Mesendoderm (in vitro differentiated cells): ENCODE data around the gene ECT2.

ENCODE experiments used
- DNase-seq: peaks from one replicate; pipeline ENCODE4 v3.0.0; 2013
- H2AK5ac ChIP-seq: 2 replicates; pipeline ENCODE4 v1.6.1; 2013; ENCODE audit warnings: low read length, inconsistent platforms
- H2BK120ac ChIP-seq: 2 replicates; pipeline ENCODE4 v1.6.1; 2013; ENCODE audit warnings: low read depth, mild to moderate bottlenecking, low read length, moderate library complexity, mixed read lengths
- H2BK15ac ChIP-seq: replicated peaks from 2 replicates; pipeline ENCODE4 v1.6.1; 2013; ENCODE audit warnings: low read depth, mild to moderate bottlenecking, moderate library complexity
- H2BK5ac ChIP-seq: 2 replicates; pipeline ENCODE4 v1.6.1; 2013; ENCODE audit warnings: low read length, inconsistent platforms
- H3K18ac ChIP-seq: 2 replicates; pipeline ENCODE4 v1.6.1; 2013; ENCODE audit warnings: mild to moderate bottlenecking, low read length, mixed read lengths
- H3K23ac ChIP-seq: one replicate; pipeline ENCODE4 v1.6.1; 2013; ENCODE audit warnings: low read length
- H3K27ac ChIP-seq: 2 replicates; pipeline ENCODE4 v1.5.1; 2013; ENCODE audit warnings: low read depth, mild to moderate bottlenecking, inconsistent platforms, low read length, moderate library complexity
- H3K27me3 ChIP-seq: 2 replicates; pipeline ENCODE4 v1.6.1; 2013; ENCODE audit warnings: low read length, control low read depth, mild to moderate bottlenecking, inconsistent platforms; ENCODE audit not compliant: insufficient read depth, poor library complexity
- H3K36me3 ChIP-seq: 2 replicates; pipeline ENCODE4 v1.6.1; 2013; ENCODE audit warnings: low read length, inconsistent platforms; ENCODE audit not compliant: control insufficient read depth, insufficient read depth
- H3K4ac ChIP-seq: one replicate; pipeline ENCODE4 v1.6.1; 2013; ENCODE audit warnings: low read depth, mild to moderate bottlenecking, low read length, moderate library complexity
- H3K4me1 ChIP-seq: 2 replicates; pipeline ENCODE4 v1.6.1; 2013; ENCODE audit warnings: low read depth, low read length, inconsistent platforms; ENCODE audit not compliant: control insufficient read depth
- H3K4me2 ChIP-seq: 2 replicates; pipeline ENCODE4 v1.6.1; 2013; ENCODE audit warnings: low read length
- H3K4me3 ChIP-seq: 2 replicates; pipeline ENCODE4 v1.5.1; 2013; ENCODE audit warnings: mild to moderate bottlenecking, low read length
- H3K56ac ChIP-seq: one replicate; pipeline ENCODE4 v1.6.1; 2013; ENCODE audit warnings: low read length
- H3K79me1 ChIP-seq: 2 replicates; pipeline ENCODE4 v1.6.1; 2013; ENCODE audit warnings: low read length, inconsistent platforms
- H3K79me2 ChIP-seq: 2 replicates; pipeline ENCODE4 v1.6.1; 2013; ENCODE audit warnings: mild to moderate bottlenecking, low read length; ENCODE audit not compliant: control insufficient read depth, insufficient read depth
- H3K9ac ChIP-seq: 2 replicates; pipeline ENCODE4 v1.6.1; 2013; ENCODE audit warnings: low read length, inconsistent platforms
- H4K5ac ChIP-seq: one replicate; pipeline ENCODE4 v1.6.1; 2013; ENCODE audit warnings: low read length
- H4K8ac ChIP-seq: one replicate; pipeline ENCODE4 v1.6.1; 2013; ENCODE audit warnings: low read depth, mild to moderate bottlenecking, control low read depth, low read length, moderate library complexity
- WGBS: extraction: QIAGEN DNeasy Blood & Tissue Kit; methylation state at CpG from one replicate; pipeline ENCODE4 v1.1.7; 2013; ENCODE audit warnings: low lambda C conversion rate, missing lambda C conversion rate; ENCODE audit not compliant: insufficient coverage; ENCODE audit errors: extremely low coverage; 5-methylcytosine and 5-hydroxymethylcytosine counted together

ECT2 gene

GRCh38 chr3:172844428-172844827 lies 93.9 kb downstream of the ECT2 start:
- Histone ChIP-seq H2BK15ac (no peak overlapping the region), H2AK5ac (no peak overlapping the region), H3K79me1 (no peaks in the 10 kb centered on the region), H4K5ac (no peak overlapping the region), H2BK120ac (no peak overlapping the region), H3K9ac (no peak overlapping the region), H3K27me3 (no peaks in the 10 kb centered on the region), H3K36me3 (no peaks in the 10 kb centered on the region), H3K4me2 (no peak overlapping the region), H3K79me2 (no peaks in the 10 kb centered on the region), H3K4me3 (no peak overlapping the region), H3K56ac (no peak overlapping the region), H3K4ac (no peak overlapping the region), H2BK5ac (no peak overlapping the region), H3K18ac (no peak overlapping the region), H3K4me1 (no peaks in the 10 kb centered on the region), H3K23ac (no peak overlapping the region), H3K27ac (no peak overlapping the region), H4K8ac (no peak overlapping the region)
- DNase-seq, result no peak
- WGBS, result no CpG with 5 or more reads among the region's 4 CpGs

GRCh38 chr3:172846103-172846561 lies 95.6 kb downstream of the ECT2 start:
- Histone ChIP-seq H3K4me3 (no peak overlapping the region), H3K79me1 (no peaks in the 10 kb centered on the region), H4K5ac (no peak overlapping the region), H3K79me2 (no peaks in the 10 kb centered on the region), H3K56ac (no peak overlapping the region), H3K27ac (no peak overlapping the region), H3K23ac (no peak overlapping the region), H2BK15ac (no peak overlapping the region), H3K4me2 (no peak overlapping the region), H3K36me3 (no peaks in the 10 kb centered on the region), H2AK5ac (no peak overlapping the region), H3K4me1 (no peaks in the 10 kb centered on the region), H2BK120ac (no peak overlapping the region), H4K8ac (no peak overlapping the region), H3K27me3 (no peaks in the 10 kb centered on the region), H2BK5ac (no peak overlapping the region), H3K18ac (no peak overlapping the region), H3K4ac (no peak overlapping the region), H3K9ac (no peak overlapping the region)
- no peak for DNase-seq
- no CpG with 5 or more reads among the region's 4 CpGs for WGBS

GRCh38 chr3:172846706-172847105 lies 96.2 kb downstream of the ECT2 start:
- Histone ChIP-seq H3K27me3 (no peaks in the 10 kb centered on the region), H2AK5ac (no peak overlapping the region)
- WGBS, result no CpG with 5 or more reads among the region's 2 CpGs

GRCh38 chr3:172847292-172847691 lies 96.8 kb downstream of the ECT2 start:
- H2BK15ac ChIP-seq, result no peak overlapping the region
- H3K27me3 ChIP-seq, result no peaks in the 10 kb centered on the region
- no peak overlapping the region for H3K4me2 ChIP-seq
- no peak overlapping the region for H3K27ac ChIP-seq
- no peak overlapping the region for H3K56ac ChIP-seq
- no peak overlapping the region for H2AK5ac ChIP-seq
- no peaks in the 10 kb centered on the region for H3K79me2 ChIP-seq
- no peak for DNase-seq
- H3K9ac ChIP-seq, result no peak overlapping the region
- no peaks in the 10 kb centered on the region for H3K4me1 ChIP-seq
- no peak overlapping the region for H3K18ac ChIP-seq
- no peak overlapping the region for H2BK5ac ChIP-seq
- no peaks in the 10 kb centered on the region for H3K79me1 ChIP-seq
- no peak overlapping the region for H4K5ac ChIP-seq
- H3K4ac ChIP-seq, result no peak overlapping the region
- H3K36me3 ChIP-seq, result no peaks in the 10 kb centered on the region
- no peak overlapping the region for H2BK120ac ChIP-seq
- no peak overlapping the region for H4K8ac ChIP-seq
- no peak overlapping the region for H3K23ac ChIP-seq
- no peak overlapping the region for H3K4me3 ChIP-seq

More at GRCh38 chr3:172846706-172847105, 96.2 kb downstream of the ECT2 start:
- Histone ChIP-seq H3K79me2 (no peaks in the 10 kb centered on the region), H3K36me3 (no peaks in the 10 kb centered on the region), H3K9ac (no peak overlapping the region), H3K18ac (no peak overlapping the region), H4K8ac (no peak overlapping the region), H3K56ac (no peak overlapping the region), H2BK120ac (no peak overlapping the region), H2BK5ac (no peak overlapping the region), H3K4ac (no peak overlapping the region), H3K27ac (no peak overlapping the region), H3K79me1 (no peaks in the 10 kb centered on the region), H2BK15ac (no peak overlapping the region), H3K23ac (no peak overlapping the region), H4K5ac (no peak overlapping the region), H3K4me3 (no peak overlapping the region), H3K4me2 (no peak overlapping the region), H3K4me1 (no peaks in the 10 kb centered on the region)
- DNase-seq, result no peak

- H3K4me1 ChIP-seq, result no peaks in the 10 kb centered on the region
- no peak overlapping the region for H3K23ac ChIP-seq
- no peaks in the 10 kb centered on the region for H3K36me3 ChIP-seq
- no peak overlapping the region for H3K18ac ChIP-seq
- H3K9ac ChIP-seq, result no peak overlapping the region
- no CpG with 5 or more reads among the region's 1 CpG for WGBS
- H3K56ac ChIP-seq, result no peak overlapping the region
- H3K4me3 ChIP-seq, result no peak overlapping the region
- H3K79me2 ChIP-seq, result no peaks in the 10 kb centered on the region
- no peak overlapping the region for H4K5ac ChIP-seq
- no peak overlapping the region for H4K8ac ChIP-seq
- no peak for DNase-seq
- no peak overlapping the region for H3K4ac ChIP-seq
- no peak overlapping the region for H3K27ac ChIP-seq
- H2BK5ac ChIP-seq, result no peak overlapping the region
- no peak overlapping the region for H2BK120ac ChIP-seq
- no peak overlapping the region for H2AK5ac ChIP-seq
- H3K4me2 ChIP-seq, result no peak overlapping the region
- no peak overlapping the region for H2BK15ac ChIP-seq
- H3K79me1 ChIP-seq, result no peaks in the 10 kb centered on the region
- H3K27me3 ChIP-seq, result no peaks in the 10 kb centered on the region
Measured at GRCh38 chr3:172848910-172849309, 98.4 kb downstream of the ECT2 start.

GRCh38 chr3:172853005-172853404 lies 102.5 kb downstream of the ECT2 start:
- no CpG with 5 or more reads among the region's 1 CpG for WGBS
- H3K27ac ChIP-seq, result no peak overlapping the region
- H2BK120ac ChIP-seq, result no peak overlapping the region
- H3K56ac ChIP-seq, result no peak overlapping the region
- no peak overlapping the region for H3K18ac ChIP-seq
- no peaks in the 10 kb centered on the region for H3K27me3 ChIP-seq
- H4K5ac ChIP-seq, result no peak overlapping the region
- H3K9ac ChIP-seq, result no peak overlapping the region
- H3K4me3 ChIP-seq, result no peak overlapping the region
- no peaks in the 10 kb centered on the region for H3K4me1 ChIP-seq
- no peak overlapping the region for H2AK5ac ChIP-seq
- H4K8ac ChIP-seq, result no peak overlapping the region
- H3K4ac ChIP-seq, result no peak overlapping the region
- H3K23ac ChIP-seq, result no peak overlapping the region
- no peak for DNase-seq
- no peak overlapping the region for H3K4me2 ChIP-seq
- no peaks in the 10 kb centered on the region for H3K79me1 ChIP-seq
- no peak overlapping the region for H2BK5ac ChIP-seq
- H3K79me2 ChIP-seq, result no peaks in the 10 kb centered on the region
- H2BK15ac ChIP-seq, result no peak overlapping the region
- H3K36me3 ChIP-seq, result no peaks in the 10 kb centered on the region
